ENCODE data around the gene WFDC1. TPM values are rescaled to one million over a fixed set of nuclear protein-coding genes. Genes with fewer than 3 reads are reported as not detected.

WFDC1 gene
- total and polyA plus RNA-seq, 2 experiments from 2014 or later: 0.76 to 0.95 TPM

DNA sequence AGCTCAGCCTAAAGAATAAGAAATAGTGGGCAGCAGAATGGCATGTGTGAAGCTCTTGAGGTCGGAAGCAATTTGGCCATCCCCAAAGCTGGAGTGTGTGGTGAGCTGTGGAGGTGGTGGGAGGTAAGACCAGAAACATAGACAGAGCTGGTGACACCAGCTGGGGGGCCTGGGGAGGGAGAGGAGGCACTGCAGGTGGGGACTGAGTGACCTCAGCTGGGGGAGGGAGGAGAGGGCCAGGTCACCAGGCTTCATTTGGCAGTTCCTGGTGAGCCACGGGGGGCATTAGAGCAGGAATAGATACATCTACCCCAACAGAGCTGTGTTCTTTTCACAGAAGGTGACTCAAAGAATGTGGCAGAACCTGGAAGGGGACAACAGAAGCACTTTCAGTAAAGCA lies 31.9 kb downstream of the WFDC1 start:
- no peak for ATAC-seq
- TF ChIP-seq EZH2 (IDR thresholded peaks at IDR 0.05; ENCODE audit: low read depth, unreplicated experiment) (no peak), ZNF331 (CRISPR knock-in tag; IDR thresholded peaks at IDR 0.05; ENCODE audit: low read depth) (no peak), JUNB (IDR thresholded peaks at IDR 0.05; ENCODE audit: unreplicated experiment) (no peak), POLR2AphosphoS5 (IDR thresholded peaks at IDR 0.05; ENCODE audit: low read depth) (no peak), STAT1 (IDR thresholded peaks at IDR 0.05; ENCODE audit: unreplicated experiment) (no peak), ZNF462 (CRISPR knock-in tag; IDR thresholded peaks at IDR 0.05) (no peak), NANOG (IDR thresholded peaks at IDR 0.05; ENCODE audit: borderline replicate concordance) (no peak), CTCF (conservative IDR thresholded peaks at IDR 0.05; ENCODE audit: low read depth in 2 of 2) (no peak)
- TF ChIP-seq, protein P1, sequence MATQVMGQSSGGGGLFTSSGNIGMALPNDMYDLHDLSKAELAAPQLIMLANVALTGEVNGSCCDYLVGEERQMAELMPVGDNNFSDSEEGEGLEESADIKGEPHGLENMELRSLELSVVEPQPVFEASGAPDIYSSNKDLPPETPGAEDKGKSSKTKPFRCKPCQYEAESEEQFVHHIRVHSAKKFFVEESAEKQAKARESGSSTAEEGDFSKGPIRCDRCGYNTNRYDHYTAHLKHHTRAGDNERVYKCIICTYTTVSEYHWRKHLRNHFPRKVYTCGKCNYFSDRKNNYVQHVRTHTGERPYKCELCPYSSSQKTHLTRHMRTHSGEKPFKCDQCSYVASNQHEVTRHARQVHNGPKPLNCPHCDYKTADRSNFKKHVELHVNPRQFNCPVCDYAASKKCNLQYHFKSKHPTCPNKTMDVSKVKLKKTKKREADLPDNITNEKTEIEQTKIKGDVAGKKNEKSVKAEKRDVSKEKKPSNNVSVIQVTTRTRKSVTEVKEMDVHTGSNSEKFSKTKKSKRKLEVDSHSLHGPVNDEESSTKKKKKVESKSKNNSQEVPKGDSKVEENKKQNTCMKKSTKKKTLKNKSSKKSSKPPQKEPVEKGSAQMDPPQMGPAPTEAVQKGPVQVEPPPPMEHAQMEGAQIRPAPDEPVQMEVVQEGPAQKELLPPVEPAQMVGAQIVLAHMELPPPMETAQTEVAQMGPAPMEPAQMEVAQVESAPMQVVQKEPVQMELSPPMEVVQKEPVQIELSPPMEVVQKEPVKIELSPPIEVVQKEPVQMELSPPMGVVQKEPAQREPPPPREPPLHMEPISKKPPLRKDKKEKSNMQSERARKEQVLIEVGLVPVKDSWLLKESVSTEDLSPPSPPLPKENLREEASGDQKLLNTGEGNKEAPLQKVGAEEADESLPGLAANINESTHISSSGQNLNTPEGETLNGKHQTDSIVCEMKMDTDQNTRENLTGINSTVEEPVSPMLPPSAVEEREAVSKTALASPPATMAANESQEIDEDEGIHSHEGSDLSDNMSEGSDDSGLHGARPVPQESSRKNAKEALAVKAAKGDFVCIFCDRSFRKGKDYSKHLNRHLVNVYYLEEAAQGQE (IDR thresholded peaks at IDR 0.05; ENCODE audit: unreplicated experiment): no peak

More for the DNA sequence above, 31.9 kb downstream of the WFDC1 start:
- Histone ChIP-seq H3K27ac (ENCODE audit: low read depth) (no peak overlapping the region), H2AFZ (no peak overlapping the region), H3K9me2 (ENCODE audit: insufficient read depth) (no peaks in the 10 kb centered on the region), H3K27me3 (ENCODE audit: insufficient read depth) (no peaks in the 10 kb centered on the region), H3K36me3 (ENCODE audit: insufficient read depth) (no peaks in the 10 kb centered on the region), H3K4me3 (no peak overlapping the region), H3F3A (replicated peaks; ENCODE audit: low read depth) (no peaks in the 10 kb centered on the region), H3K4me1 (ENCODE audit: insufficient read depth) (no peaks in the 10 kb centered on the region), H4K20me1 (replicated peaks; ENCODE audit: insufficient read depth) (no peaks in the 10 kb centered on the region), H3K79me2 (replicated peaks; ENCODE audit: insufficient read depth) (no peaks in the 10 kb centered on the region), H3K4me2 (no peak overlapping the region)
- Mint-ChIP-seq H3K9me3 (no peaks in the 10 kb centered on the region), H3K27ac (no peak overlapping the region), H3K4me1 (peaks cover 6% of the 10 kb centered on the region; the same call in 2 of the 3 replicates), H3K4me3 (no peak overlapping the region), H3K27me3 (ENCODE audit: insufficient read depth, low read depth, poor library complexity) (peaks cover 2% of the 10 kb centered on the region), H3K36me3 (ENCODE audit: low read depth) (no peaks in the 10 kb centered on the region)
- DNase-seq (ENCODE audit: low spot score): no peak
